HEK293 (cell line): ENCODE measurements around the gene DPP6.

Source experiments
- YY1 ChIP-seq: fragments of 450-650 bp; formaldehyde crosslinking; IDR thresholded peaks from 2 replicates; pipeline ENCODE4 v1.5.1; 2018; ENCODE audit warnings: missing biosample characterization, missing genetic modification characterization
- ZNF114 ChIP-seq: fragments of 450-650 bp; formaldehyde crosslinking; IDR thresholded peaks from 2 replicates; pipeline ENCODE4 v1.5.0; 2017; ENCODE audit warnings: missing biosample characterization, missing genetic modification characterization
- TF ChIP-seq, protein P1 (sequence below): fragments of 450-650 bp; formaldehyde crosslinking; IDR thresholded peaks from 2 replicates; pipeline ENCODE4 v1.5.1; 2016; ENCODE audit warnings: missing biosample characterization, missing genetic modification characterization
- TF ChIP-seq, protein P2 (sequence below): fragments of 450-650 bp; formaldehyde crosslinking; IDR thresholded peaks from 2 replicates; pipeline ENCODE4 v1.5.1; 2016; ENCODE audit warnings: missing biosample characterization, missing genetic modification characterization
- TF ChIP-seq, protein P3 (sequence below): fragments of 450-650 bp; formaldehyde crosslinking; IDR thresholded peaks from 2 replicates; pipeline ENCODE4 v1.5.1; 2017; ENCODE audit warnings: missing biosample characterization, mild to moderate bottlenecking, missing genetic modification characterization, moderate library complexity
- TF ChIP-seq, protein P4 (sequence below): fragments of 450-650 bp; formaldehyde crosslinking; IDR thresholded peaks from 2 replicates; pipeline ENCODE4 v1.5.1; 2016; ENCODE audit warnings: missing biosample characterization, missing genetic modification characterization

DNA sequence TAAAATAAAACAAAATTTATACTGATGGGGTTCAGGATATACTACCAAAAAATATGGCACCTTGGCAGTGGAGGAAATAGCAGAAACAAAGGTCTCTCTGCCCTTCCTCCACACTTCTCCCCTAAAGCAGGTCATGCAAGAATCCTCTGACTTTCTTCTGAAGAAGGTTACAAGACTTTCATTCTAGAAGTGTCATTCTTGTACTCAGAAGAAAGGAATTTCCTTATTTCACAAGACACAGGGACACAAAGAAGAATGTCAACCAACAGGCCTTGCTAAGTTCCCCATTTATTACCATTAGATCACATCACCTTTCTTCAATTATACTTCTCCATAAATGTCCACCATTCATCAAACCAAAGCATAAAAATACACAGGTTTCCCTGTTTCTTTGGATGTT lies 480.6 kb downstream of the DPP6 start:
- TF ChIP-seq, protein P1, sequence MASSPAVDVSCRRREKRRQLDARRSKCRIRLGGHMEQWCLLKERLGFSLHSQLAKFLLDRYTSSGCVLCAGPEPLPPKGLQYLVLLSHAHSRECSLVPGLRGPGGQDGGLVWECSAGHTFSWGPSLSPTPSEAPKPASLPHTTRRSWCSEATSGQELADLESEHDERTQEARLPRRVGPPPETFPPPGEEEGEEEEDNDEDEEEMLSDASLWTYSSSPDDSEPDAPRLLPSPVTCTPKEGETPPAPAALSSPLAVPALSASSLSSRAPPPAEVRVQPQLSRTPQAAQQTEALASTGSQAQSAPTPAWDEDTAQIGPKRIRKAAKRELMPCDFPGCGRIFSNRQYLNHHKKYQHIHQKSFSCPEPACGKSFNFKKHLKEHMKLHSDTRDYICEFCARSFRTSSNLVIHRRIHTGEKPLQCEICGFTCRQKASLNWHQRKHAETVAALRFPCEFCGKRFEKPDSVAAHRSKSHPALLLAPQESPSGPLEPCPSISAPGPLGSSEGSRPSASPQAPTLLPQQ (tag by site-specific recombination) = no peak
- TF ChIP-seq, protein P2, sequence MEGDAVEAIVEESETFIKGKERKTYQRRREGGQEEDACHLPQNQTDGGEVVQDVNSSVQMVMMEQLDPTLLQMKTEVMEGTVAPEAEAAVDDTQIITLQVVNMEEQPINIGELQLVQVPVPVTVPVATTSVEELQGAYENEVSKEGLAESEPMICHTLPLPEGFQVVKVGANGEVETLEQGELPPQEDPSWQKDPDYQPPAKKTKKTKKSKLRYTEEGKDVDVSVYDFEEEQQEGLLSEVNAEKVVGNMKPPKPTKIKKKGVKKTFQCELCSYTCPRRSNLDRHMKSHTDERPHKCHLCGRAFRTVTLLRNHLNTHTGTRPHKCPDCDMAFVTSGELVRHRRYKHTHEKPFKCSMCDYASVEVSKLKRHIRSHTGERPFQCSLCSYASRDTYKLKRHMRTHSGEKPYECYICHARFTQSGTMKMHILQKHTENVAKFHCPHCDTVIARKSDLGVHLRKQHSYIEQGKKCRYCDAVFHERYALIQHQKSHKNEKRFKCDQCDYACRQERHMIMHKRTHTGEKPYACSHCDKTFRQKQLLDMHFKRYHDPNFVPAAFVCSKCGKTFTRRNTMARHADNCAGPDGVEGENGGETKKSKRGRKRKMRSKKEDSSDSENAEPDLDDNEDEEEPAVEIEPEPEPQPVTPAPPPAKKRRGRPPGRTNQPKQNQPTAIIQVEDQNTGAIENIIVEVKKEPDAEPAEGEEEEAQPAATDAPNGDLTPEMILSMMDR (tag by site-specific recombination) = no peak
- TF ChIP-seq, protein P3, sequence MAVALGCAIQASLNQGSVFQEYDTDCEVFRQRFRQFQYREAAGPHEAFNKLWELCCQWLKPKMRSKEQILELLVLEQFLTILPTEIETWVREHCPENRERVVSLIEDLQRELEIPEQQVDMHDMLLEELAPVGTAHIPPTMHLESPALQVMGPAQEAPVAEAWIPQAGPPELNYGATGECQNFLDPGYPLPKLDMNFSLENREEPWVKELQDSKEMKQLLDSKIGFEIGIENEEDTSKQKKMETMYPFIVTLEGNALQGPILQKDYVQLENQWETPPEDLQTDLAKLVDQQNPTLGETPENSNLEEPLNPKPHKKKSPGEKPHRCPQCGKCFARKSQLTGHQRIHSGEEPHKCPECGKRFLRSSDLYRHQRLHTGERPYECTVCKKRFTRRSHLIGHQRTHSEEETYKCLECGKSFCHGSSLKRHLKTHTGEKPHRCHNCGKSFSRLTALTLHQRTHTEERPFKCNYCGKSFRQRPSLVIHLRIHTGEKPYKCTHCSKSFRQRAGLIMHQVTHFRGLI = no peak
- TF ChIP-seq, protein P4, sequence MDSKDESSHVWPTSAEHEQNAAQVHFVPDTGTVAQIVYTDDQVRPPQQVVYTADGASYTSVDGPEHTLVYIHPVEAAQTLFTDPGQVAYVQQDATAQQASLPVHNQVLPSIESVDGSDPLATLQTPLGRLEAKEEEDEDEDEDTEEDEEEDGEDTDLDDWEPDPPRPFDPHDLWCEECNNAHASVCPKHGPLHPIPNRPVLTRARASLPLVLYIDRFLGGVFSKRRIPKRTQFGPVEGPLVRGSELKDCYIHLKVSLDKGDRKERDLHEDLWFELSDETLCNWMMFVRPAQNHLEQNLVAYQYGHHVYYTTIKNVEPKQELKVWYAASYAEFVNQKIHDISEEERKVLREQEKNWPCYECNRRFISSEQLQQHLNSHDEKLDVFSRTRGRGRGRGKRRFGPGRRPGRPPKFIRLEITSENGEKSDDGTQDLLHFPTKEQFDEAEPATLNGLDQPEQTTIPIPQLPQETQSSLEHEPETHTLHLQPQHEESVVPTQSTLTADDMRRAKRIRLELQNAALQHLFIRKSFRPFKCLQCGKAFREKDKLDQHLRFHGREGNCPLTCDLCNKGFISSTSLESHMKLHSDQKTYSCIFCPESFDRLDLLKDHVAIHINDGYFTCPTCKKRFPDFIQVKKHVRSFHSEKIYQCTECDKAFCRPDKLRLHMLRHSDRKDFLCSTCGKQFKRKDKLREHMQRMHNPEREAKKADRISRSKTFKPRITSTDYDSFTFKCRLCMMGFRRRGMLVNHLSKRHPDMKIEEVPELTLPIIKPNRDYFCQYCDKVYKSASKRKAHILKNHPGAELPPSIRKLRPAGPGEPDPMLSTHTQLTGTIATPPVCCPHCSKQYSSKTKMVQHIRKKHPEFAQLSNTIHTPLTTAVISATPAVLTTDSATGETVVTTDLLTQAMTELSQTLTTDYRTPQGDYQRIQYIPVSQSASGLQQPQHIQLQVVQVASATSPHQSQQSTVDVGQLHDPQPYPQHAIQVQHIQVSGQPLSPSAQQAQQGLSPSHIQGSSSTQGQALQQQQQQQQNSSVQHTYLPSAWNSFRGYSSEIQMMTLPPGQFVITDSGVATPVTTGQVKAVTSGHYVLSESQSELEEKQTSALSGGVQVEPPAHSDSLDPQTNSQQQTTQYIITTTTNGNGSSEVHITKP (tag by site-specific recombination) = no peak
- TF ChIP-seq ZNF114 (tag by site-specific recombination) = no peak
- no peak for TF ChIP-seq YY1 (tag by site-specific recombination)
